SK-N-SH treated with all-trans-retinoic acid at 6 μM for 48 hours (cell line): ENCODE measurements around the gene SLC13A2.

Experiments used
- ATAC-seq: fragments of 200-7000 bp; cut with Tn5 transposase; 3 replicates; pipeline ENCODE4 v1.9.1; 2020; ENCODE audit warnings: mild to moderate bottlenecking, moderate library complexity
- ARNTL ChIP-seq: fragments of 450-650 bp; formaldehyde crosslinking; IDR thresholded peaks from 2 replicates; pipeline ENCODE4 v1.5.0; 2020; ENCODE audit warnings: low read depth, mild to moderate bottlenecking, moderate library complexity, borderline replicate concordance
- BACH2 ChIP-seq: fragments of 250-450 bp; sonication (Bioruptor Pico); IDR thresholded peaks from 2 replicates; pipeline ENCODE4 v1.9.0; 2021; ENCODE audit warnings: mild to moderate bottlenecking, borderline replicate concordance
- CREB5 ChIP-seq: fragments of 250-450 bp; sonication (Bioruptor Pico); IDR thresholded peaks from 2 replicates; pipeline ENCODE4 v1.5.1; 2020; ENCODE audit warnings: low read depth, mild to moderate bottlenecking, moderate library complexity
- CSDC2 ChIP-seq: fragments of 250-450 bp; sonication (Bioruptor Pico); IDR thresholded peaks from 2 replicates; pipeline ENCODE4 v1.5.0; 2020; ENCODE audit warnings: mild to moderate bottlenecking, moderate library complexity
- ISL1 ChIP-seq: fragments of 250-450 bp; sonication (Bioruptor Pico); IDR thresholded peaks from 2 replicates; pipeline ENCODE4 v2.1.2; 2022; ENCODE audit warnings: mild to moderate bottlenecking, moderate library complexity
- OSR1 ChIP-seq: fragments of 250-450 bp; sonication (Bioruptor Pico); IDR thresholded peaks from 2 replicates; pipeline ENCODE4 v1.8.0; 2022; ENCODE audit warnings: moderate library complexity, mild to moderate bottlenecking, inconsistent platforms
- PPARA ChIP-seq: fragments of 250-450 bp; sonication (Bioruptor Pico); IDR thresholded peaks from 2 replicates; pipeline ENCODE4 v1.5.0; 2020; ENCODE audit warnings: mild to moderate bottlenecking, borderline replicate concordance
- SNAI2 ChIP-seq: fragments of 250-450 bp; sonication (Bioruptor Pico); IDR thresholded peaks from 2 replicates; pipeline ENCODE4 v1.5.0; 2020; ENCODE audit warnings: mild to moderate bottlenecking, moderate library complexity
- TSHZ2 ChIP-seq: fragments of 250-450 bp; sonication (Bioruptor Pico); IDR thresholded peaks from 2 replicates; pipeline ENCODE4 v1.5.0; 2020; ENCODE audit warnings: mild to moderate bottlenecking, moderate library complexity
- ZFP3 ChIP-seq: fragments of 250-450 bp; sonication (Bioruptor Pico); IDR thresholded peaks from 2 replicates; pipeline ENCODE4 v1.5.0; 2020; ENCODE audit warnings: mild to moderate bottlenecking, moderate library complexity
- ZFP30 ChIP-seq: fragments of 450-650 bp; formaldehyde crosslinking; IDR thresholded peaks from 2 replicates; pipeline ENCODE4 v1.5.0; 2022; ENCODE audit warnings: mild to moderate bottlenecking, moderate library complexity
- ZNF70 ChIP-seq: fragments of 450-650 bp; formaldehyde crosslinking; IDR thresholded peaks from 2 replicates; pipeline ENCODE4 v1.5.0; 2020; ENCODE audit warnings: mild to moderate bottlenecking, moderate library complexity
- TF ChIP-seq, protein P1 (sequence below): fragments of 250-450 bp; sonication (Bioruptor Pico); IDR thresholded peaks from 2 replicates; pipeline ENCODE4 v1.5.1; 2021; ENCODE audit warnings: mild to moderate bottlenecking, moderate library complexity
- TF ChIP-seq, protein P2 (sequence below): fragments of 250-450 bp; sonication (Bioruptor Pico); IDR thresholded peaks from 2 replicates; pipeline ENCODE4 v1.8.0; 2020; ENCODE audit warnings: mild to moderate bottlenecking, moderate library complexity, borderline replicate concordance

Gene SLC13A2

DNA sequence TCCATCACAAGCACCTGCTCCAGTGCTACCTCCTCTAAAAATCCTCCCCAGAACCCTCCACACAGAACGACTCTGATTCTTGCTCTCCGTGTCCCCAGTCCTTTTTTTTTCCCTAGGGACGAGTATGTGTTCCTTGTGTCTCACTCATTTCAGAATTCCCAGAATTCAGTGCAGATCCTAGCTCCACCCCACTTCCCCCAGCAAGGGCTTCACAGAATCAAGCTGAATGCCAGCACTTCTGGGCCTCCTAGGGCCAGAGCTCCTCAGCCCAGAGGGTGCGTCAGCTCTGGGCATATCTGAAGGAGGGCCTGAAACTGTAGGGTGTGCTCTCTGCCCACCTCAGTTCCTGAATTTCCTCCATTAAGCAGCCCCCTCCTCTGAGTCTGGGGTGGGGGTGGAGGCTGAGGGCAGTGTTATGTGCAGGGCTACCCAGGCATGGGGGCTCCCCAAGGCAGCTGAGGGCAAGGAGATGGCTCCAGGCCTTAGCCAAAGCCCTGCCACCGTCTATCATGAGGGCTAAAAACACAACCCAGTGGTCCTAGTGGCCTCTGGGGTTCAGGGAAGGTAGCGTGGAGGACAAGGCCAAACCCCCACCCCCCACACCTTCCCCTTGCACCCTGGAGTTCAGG, 72.5 kb downstream of the SLC13A2 start:
- TF ChIP-seq CSDC2, result no peak
- no peak for TF ChIP-seq ZFP30 (CRISPR knock-in tag)
- no peak for TF ChIP-seq TSHZ2 (CRISPR knock-in tag)
- TF ChIP-seq SNAI2 (CRISPR knock-in tag), result no peak
- TF ChIP-seq, protein P1, sequence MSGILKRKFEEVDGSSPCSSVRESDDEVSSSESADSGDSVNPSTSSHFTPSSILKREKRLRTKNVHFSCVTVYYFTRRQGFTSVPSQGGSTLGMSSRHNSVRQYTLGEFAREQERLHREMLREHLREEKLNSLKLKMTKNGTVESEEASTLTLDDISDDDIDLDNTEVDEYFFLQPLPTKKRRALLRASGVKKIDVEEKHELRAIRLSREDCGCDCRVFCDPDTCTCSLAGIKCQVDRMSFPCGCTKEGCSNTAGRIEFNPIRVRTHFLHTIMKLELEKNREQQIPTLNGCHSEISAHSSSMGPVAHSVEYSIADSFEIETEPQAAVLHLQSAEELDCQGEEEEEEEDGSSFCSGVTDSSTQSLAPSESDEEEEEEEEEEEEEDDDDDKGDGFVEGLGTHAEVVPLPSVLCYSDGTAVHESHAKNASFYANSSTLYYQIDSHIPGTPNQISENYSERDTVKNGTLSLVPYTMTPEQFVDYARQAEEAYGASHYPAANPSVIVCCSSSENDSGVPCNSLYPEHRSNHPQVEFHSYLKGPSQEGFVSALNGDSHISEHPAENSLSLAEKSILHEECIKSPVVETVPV (CRISPR knock-in tag), result no peak
- no peak for TF ChIP-seq CREB5 (CRISPR knock-in tag)
- TF ChIP-seq OSR1 (CRISPR knock-in tag), result no peak
- no peak for TF ChIP-seq ISL1
- TF ChIP-seq PPARA (CRISPR knock-in tag), result no peak
- no peak for TF ChIP-seq ARNTL (CRISPR knock-in tag)
- TF ChIP-seq, protein P2, sequence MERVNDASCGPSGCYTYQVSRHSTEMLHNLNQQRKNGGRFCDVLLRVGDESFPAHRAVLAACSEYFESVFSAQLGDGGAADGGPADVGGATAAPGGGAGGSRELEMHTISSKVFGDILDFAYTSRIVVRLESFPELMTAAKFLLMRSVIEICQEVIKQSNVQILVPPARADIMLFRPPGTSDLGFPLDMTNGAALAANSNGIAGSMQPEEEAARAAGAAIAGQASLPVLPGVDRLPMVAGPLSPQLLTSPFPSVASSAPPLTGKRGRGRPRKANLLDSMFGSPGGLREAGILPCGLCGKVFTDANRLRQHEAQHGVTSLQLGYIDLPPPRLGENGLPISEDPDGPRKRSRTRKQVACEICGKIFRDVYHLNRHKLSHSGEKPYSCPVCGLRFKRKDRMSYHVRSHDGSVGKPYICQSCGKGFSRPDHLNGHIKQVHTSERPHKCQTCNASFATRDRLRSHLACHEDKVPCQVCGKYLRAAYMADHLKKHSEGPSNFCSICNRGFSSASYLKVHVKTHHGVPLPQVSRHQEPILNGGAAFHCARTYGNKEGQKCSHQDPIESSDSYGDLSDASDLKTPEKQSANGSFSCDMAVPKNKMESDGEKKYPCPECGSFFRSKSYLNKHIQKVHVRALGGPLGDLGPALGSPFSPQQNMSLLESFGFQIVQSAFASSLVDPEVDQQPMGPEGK (CRISPR knock-in tag), result no peak
- no peak for TF ChIP-seq ZNF70
- no peak for TF ChIP-seq BACH2 (CRISPR knock-in tag)
- TF ChIP-seq, all 23 proteins: peak for 0
- no peak for ATAC-seq

DNA sequence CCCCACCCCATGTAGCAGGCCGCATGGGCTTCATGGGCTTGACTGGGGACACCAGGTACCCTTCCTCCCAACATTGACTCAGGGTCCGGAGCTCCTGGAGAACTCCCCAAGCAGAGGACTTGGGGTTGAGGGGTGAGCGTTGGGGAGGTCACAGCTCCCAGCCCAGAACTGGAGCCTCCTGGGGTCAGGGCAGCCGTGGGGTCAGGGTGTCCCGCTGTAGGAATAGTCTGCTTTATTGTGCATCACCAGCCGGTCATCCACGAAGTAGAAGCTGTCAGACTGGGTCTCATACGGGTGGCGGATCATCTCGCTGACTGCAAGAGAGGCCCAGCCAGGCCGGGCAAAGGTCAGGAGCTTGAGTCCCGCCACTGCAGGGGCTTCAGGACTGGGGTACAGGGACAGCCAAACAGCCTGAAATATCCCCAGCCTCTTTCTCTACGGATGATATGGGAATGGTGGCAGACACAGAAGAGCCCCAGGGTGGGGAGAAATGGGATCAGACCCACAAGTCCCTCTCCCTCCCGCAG, 73.7 kb downstream of the SLC13A2 start:
- TF ChIP-seq ZFP3 (CRISPR knock-in tag) (no peak), ISL1 (no peak)
- no peak for ATAC-seq
